T-helper 17 cell (primary cell): Measurements from ENCODE around the gene TTLL12. TPM values are rescaled to one million over a fixed set of nuclear protein-coding genes. Genes with fewer than 3 reads are reported as not detected.
A peak's percentile ranks its signal among the peaks of the same experiment; 100 is the strongest.

Source experiments
- ATAC-seq: fragments of 150-1000 bp; cut with Tn5 transposase; 2 replicates; pipeline ENCODE4 v1.10.0; 2021; ENCODE audit warnings: mild to moderate bottlenecking, moderate library complexity
- DNase-seq, 3 donors: peaks; one replicate each; pipeline versions ENCODE4 v3.0.0 to v3.0.0-alpha.2; 2020 to 2021
- H3K9me3 ChIP-seq: one replicate; pipeline ENCODE4 v1.7.0; 2013; ENCODE audit warnings: low read length, mild to moderate bottlenecking; ENCODE audit not compliant: control insufficient read depth, poor library complexity, severe bottlenecking
- H3K27ac Mint-ChIP-seq: one replicate; pipeline ENCODE4 v1.8.0; 2022; ENCODE audit warnings: mild to moderate bottlenecking, moderate library complexity, mixed read lengths
- H3K27me3 Mint-ChIP-seq: one replicate; pipeline ENCODE4 v1.8.0; 2022; ENCODE audit warnings: mixed read lengths
- H3K36me3 Mint-ChIP-seq: one replicate; pipeline ENCODE4 v1.8.0; 2022; ENCODE audit warnings: low read depth, mixed read lengths
- H3K4me1 Mint-ChIP-seq: one replicate; pipeline ENCODE4 v1.8.0; 2022; ENCODE audit warnings: mild to moderate bottlenecking, mixed read lengths
- H3K4me3 Mint-ChIP-seq: one replicate; pipeline ENCODE4 v1.8.0; 2022; ENCODE audit warnings: mild to moderate bottlenecking, moderate library complexity, mixed read lengths
- total RNA-seq, 4 donors: library from RNA in 2 of 4; stranded (reverse) in 2 of 4; gene quantifications; one replicate each; pipeline ENCODE4 v1.2.3 and lab custom pipeline; 2022 to 2026

Gene TTLL12
- total RNA-seq, 2 donors from 2014 or later: 12.8 to 17.8 TPM

DNA sequence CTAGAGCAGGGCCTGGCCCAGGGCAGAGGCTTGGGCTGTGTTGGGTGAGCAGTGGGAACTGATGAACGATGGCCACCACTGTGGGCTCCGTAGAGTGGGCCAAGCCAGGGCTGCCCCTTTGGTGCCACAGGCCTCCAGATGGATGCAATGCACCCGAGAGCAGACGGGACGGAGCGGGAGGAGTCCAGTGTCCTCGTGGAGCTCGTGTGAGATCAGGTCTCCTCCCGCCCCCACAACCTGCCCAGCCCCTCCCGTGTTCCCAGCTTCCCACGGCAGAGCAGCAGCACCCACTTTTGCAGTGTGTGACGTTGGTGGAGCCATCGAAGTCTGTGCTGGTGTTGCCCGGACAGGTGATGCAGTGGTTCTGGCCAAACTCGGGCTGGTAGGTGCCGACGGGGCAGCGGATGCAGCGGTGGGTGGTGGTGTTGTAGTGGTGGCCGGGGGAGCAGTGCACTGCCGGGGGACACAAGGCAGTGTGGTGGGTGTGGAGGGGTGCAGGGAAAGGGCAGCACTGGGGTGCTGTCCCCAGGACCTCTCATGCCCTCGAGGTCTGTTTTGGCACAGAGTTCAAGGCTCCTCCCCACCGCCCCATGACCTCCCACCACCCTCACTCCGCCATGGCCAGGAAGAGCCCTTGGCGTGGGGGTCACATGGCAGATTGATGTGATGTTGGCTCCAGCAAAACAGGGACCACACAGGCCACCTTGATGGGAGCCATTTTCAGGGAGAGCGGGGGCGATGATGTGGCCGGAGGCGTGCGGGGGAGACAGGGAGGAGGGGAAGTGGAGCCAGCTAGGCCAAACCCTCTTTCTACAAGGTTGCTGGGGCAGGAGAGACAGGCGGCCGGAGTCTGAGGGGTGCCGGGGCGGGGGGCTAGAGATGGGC, 23.9 kb upstream of the TTLL12 start:
- Mint-ChIP-seq H3K27ac (peak overlapping the region; percentile 14), H3K27me3 (no peaks in the 10 kb centered on the region), H3K4me1 (peaks cover 10% of the 10 kb centered on the region), H3K36me3 (peaks cover 3% of the 10 kb centered on the region), H3K4me3 (no peak overlapping the region)
- DNase-seq: no peak
- ATAC-seq: no peak
- no peaks in the 10 kb centered on the region for H3K9me3 ChIP-seq

- Mint-ChIP-seq H3K27ac (no peak overlapping the region), H3K36me3 (no peaks in the 10 kb centered on the region), H3K4me3 (no peak overlapping the region), H3K27me3 (no peaks in the 10 kb centered on the region), H3K4me1 (peaks cover 10% of the 10 kb centered on the region)
- no peak for ATAC-seq
- DNase-seq: no peak
- no peaks in the 10 kb centered on the region for H3K9me3 ChIP-seq
These were observed 23.0 kb upstream of the TTLL12 start for GRCh38 chr22:43209971-43210370.

- Mint-ChIP-seq H3K27ac (no peak overlapping the region), H3K4me1 (peaks cover 10% of the 10 kb centered on the region), H3K4me3 (no peak overlapping the region), H3K36me3 (no peaks in the 10 kb centered on the region), H3K27me3 (no peaks in the 10 kb centered on the region)
- H3K9me3 ChIP-seq: no peaks in the 10 kb centered on the region
- no peak for ATAC-seq
- DNase-seq: no peak
These were observed 22.6 kb upstream of the TTLL12 start for GRCh38 chr22:43209523-43209890.

DNA sequence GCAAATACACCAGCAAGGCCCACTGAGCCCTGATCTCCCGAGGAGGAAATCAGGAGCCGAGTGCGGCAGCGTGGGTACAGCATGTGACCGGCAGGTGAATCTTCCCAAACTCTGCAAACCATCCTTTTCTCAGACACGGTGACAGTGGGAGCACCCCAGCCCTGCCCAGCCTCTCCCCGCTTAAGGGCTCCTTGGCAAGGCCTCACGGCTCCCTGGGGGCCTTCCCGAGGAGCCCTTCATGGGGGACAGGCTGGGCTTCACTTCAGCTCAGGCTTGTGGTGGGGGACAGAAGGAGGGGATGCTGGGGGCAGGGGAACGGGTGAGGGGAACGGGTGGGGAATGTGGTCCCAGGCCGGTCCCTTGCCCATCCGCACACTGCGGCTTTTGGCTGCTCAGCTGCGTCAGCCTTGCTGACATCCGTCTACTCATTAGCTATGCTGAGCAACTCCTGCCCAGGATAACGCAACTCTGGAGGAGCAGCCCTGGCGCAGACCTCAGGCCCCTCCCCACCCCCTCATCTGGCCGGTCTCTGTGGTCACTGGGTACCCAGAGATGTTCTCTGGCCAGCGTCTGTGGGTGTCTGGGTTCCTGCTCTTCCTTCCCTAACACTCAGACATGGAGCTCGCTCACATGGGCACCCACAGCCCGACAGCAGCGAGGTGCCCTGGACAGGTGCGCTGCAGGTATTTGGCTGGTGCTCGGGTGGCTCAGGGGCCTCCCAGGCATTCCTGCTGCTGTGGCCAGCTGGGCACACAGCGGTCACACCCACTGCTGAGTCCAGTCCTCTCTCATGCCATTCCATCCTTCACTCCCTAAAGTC, 22.0 kb upstream of the TTLL12 start:
- ATAC-seq: no peak
- DNase-seq: no peak
- Mint-ChIP-seq H3K4me3 (no peak overlapping the region), H3K36me3 (no peaks in the 10 kb centered on the region), H3K27me3 (no peaks in the 10 kb centered on the region), H3K27ac (no peak overlapping the region), H3K4me1 (peaks cover 10% of the 10 kb centered on the region)
- no peaks in the 10 kb centered on the region for H3K9me3 ChIP-seq

DNA sequence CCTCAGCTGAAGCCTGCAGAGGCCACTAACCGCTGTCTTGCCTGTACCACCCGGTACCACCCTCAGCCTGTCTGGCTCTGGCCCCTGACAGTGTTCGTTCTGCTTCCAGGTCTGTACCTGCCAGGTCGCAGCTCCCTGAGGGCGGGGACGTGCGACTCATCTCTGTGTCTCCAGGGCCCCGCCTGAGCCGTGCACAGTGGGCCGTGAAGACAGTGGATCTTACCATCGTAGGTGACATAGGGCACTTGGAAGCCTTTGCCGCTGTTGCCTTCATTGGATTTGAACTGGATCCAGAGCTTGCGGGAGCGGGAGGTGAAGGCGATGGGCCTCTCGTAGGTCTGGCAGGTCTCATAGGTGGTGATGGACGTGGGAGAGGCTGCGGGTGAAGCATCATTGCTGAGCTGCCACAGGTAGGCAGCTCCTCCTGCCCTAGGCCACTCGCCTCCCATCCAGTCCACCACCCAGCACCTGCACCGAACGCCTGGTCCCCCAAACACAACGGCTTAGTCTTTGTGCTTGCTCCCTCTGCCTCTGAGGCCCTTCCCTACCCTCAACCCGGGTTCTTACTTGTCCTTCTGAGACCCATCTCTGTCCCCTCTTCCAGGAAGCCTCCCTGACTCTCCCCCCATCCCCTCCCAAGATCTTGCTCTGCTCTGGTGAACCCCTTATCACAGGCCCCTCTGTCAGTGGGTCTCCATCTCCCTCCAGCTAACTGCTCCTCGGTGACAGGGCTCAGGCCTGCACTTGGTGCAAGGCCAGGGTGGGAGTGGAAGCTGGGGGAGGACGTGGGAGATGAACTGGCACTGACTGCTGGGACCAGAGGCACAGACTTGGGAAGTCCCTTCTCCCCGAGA, 21.1 kb upstream of the TTLL12 start:
- no peaks in the 10 kb centered on the region for H3K36me3 Mint-ChIP-seq
- DNase-seq (no peak), ATAC-seq (no peak)
- H3K27ac Mint-ChIP-seq: peak overlapping the region; percentile 24
- H3K4me1 Mint-ChIP-seq: peaks cover 10% of the 10 kb centered on the region
- peak overlapping the region; percentile 31 for H3K4me3 Mint-ChIP-seq
- H3K27me3 Mint-ChIP-seq: no peaks in the 10 kb centered on the region
- H3K9me3 ChIP-seq: no peaks in the 10 kb centered on the region

GRCh38 chr22:43207386-43207785, 20.5 kb upstream of the TTLL12 start:
- no peak for DNase-seq
- H3K27me3 Mint-ChIP-seq: no peaks in the 10 kb centered on the region
- ATAC-seq: no peak
- peak overlapping the region; percentile 31 for H3K4me3 Mint-ChIP-seq
- H3K9me3 ChIP-seq: no peaks in the 10 kb centered on the region
- H3K4me1 Mint-ChIP-seq: peaks cover 10% of the 10 kb centered on the region
- H3K36me3 Mint-ChIP-seq: no peaks in the 10 kb centered on the region
- peak overlapping the region; percentile 24 for H3K27ac Mint-ChIP-seq

- Mint-ChIP-seq H3K4me1 (peaks cover 10% of the 10 kb centered on the region), H3K27me3 (no peaks in the 10 kb centered on the region), H3K36me3 (no peaks in the 10 kb centered on the region), H3K4me3 (no peak overlapping the region), H3K27ac (peak overlapping the region; percentile 37)
- DNase-seq (no peak), ATAC-seq (no peak)
- H3K9me3 ChIP-seq: no peaks in the 10 kb centered on the region
These were observed 19.7 kb upstream of the TTLL12 start for GRCh38 chr22:43206509-43207161.

DNA sequence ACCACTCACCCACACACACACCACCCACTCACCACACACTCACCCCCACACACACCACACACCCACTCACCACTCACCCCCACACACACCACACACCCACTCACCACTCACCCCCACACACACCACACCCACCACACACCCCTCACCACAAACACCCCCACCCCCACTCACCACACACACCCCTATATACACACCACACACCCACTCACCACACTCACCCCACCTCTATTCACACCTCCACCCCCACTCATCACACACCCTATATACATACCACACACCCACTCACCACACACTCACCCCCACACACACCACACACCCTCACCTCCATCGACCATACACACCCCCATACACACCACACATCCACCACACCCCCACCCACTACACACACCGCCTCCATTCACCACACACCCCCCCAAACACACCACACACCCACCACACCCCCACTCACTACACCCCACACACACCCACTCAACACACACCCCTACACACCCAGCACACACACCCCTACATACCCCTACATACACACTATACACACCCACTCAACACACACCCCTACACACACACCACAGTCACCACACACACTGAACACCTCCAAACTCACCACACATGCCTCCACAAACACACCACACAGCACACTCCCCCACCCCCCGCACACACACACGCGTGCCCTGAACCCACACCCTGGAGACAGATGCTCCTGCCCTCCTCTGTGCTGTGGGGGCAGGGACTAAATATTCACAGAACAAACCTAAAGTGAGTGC, 19.0 kb upstream of the TTLL12 start:
- Mint-ChIP-seq H3K4me1 (peaks cover 10% of the 10 kb centered on the region), H3K36me3 (no peaks in the 10 kb centered on the region), H3K27me3 (no peaks in the 10 kb centered on the region), H3K27ac (peak overlapping the region; percentile 37), H3K4me3 (no peak overlapping the region)
- no peaks in the 10 kb centered on the region for H3K9me3 ChIP-seq
- no peak for DNase-seq
- ATAC-seq: peak; percentile 56

DNA sequence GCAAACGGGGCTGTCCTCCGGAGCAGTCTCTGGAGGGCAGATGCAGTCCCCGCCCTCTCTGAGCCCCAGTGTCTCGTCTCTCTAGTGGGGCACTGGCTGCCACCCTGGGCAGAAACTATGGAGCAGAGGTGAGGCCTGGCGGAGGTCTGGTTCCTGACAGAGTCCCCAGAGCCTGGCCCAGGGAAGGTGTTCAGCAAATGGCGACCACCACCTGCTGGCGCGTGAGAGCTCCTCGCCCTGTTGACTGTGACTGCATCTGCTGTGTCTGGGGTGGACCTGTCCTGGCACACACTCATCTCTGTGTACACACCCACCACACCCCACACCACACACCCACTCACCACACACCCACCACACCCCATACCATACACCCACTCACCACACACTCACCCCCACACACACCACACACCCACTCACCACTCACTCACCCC, 18.3 kb upstream of the TTLL12 start:
- H3K27me3 Mint-ChIP-seq: no peaks in the 10 kb centered on the region
- no peaks in the 10 kb centered on the region for H3K36me3 Mint-ChIP-seq
- peaks cover 10% of the 10 kb centered on the region for H3K4me1 Mint-ChIP-seq
- ATAC-seq: peak; percentile 14
- H3K27ac Mint-ChIP-seq: no peak overlapping the region
- H3K9me3 ChIP-seq: no peaks in the 10 kb centered on the region
- no peak overlapping the region for H3K4me3 Mint-ChIP-seq
- DNase-seq: no peak

DNA sequence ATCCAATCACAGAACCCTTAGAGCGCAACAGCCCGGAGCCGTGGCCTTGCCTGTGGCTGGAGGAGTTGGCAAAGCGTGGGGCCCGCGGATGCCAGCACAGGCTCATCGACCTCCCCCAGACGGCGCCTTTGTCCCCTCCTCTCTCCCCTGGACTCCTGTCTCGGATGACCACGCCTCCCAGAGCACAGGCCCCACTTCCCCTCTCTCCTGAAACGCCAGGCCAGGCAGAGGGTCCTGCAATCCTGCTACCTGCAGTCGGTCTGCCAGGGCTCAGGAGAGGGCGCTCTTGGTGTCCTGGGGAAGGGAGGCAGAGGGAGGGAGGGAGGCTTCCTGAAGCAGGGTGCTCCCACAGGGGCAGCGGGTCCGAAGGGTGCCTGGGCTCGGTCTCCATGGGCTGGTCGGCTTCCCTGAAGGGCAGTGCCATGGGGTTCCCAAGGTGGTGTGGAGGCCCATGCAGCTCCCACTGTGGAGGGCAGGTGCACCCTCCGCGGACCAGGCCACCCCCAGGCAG, 16.6 kb upstream of the TTLL12 start:
- no peak overlapping the region for H3K27ac Mint-ChIP-seq
- DNase-seq (no peak), ATAC-seq (no peak)
- no peak overlapping the region for H3K4me3 Mint-ChIP-seq
- H3K36me3 Mint-ChIP-seq: no peaks in the 10 kb centered on the region
- no peaks in the 10 kb centered on the region for H3K27me3 Mint-ChIP-seq
- peaks cover 10% of the 10 kb centered on the region for H3K4me1 Mint-ChIP-seq
- H3K9me3 ChIP-seq: no peaks in the 10 kb centered on the region

DNA sequence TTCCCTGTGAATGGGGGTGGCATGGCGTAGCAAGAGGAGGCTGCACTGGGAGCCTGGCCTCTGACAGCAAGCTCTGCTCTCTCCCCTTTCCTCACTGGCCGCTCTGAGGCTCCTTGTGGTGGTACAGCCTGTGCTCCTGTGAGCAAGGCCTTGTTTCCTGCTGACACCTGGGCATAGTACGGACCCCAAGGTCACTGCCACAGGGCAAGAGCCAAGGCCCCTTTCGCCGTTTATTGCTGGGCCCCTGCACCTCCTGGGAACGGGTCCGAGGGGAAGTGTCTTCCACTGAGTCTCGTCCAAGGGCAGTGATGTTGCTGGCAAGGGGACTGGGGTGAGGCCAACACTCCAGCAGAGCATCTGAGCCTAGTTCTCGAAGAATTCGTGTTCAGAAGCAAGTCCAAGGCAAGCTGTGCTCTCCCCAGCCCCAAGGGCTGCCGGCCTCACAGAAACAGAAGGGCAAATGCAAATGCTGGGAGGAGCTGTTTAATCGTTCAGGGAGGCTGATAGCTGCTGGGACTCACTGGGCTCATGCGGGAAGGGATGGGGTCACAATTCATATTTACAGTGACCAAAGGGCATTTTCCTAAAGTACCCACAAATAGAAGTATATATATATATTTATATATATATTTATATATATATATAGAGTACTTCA, 15.9 kb upstream of the TTLL12 start:
- ATAC-seq: no peak
- Mint-ChIP-seq H3K4me3 (no peak overlapping the region), H3K4me1 (peaks cover 6% of the 10 kb centered on the region), H3K27ac (no peak overlapping the region), H3K36me3 (no peaks in the 10 kb centered on the region), H3K27me3 (peaks cover 5% of the 10 kb centered on the region)
- no peak for DNase-seq
- no peaks in the 10 kb centered on the region for H3K9me3 ChIP-seq
